Stimulated activated CD8-positive, alpha-beta memory T cell treated with anti-CD3 and anti-CD28 coated beads, Interleukin-12 subunit alpha, Interleukin-12 subunit beta, amount 100 ng/mL, for 24 hours (primary cell): ENCODE results near the gene SMURF1.

Source experiments
- DNase-seq: peaks from one replicate; pipeline ENCODE4 v3.0.0-alpha.2; 2020; ENCODE audit errors: extremely low read depth

Gene SMURF1

DNA sequence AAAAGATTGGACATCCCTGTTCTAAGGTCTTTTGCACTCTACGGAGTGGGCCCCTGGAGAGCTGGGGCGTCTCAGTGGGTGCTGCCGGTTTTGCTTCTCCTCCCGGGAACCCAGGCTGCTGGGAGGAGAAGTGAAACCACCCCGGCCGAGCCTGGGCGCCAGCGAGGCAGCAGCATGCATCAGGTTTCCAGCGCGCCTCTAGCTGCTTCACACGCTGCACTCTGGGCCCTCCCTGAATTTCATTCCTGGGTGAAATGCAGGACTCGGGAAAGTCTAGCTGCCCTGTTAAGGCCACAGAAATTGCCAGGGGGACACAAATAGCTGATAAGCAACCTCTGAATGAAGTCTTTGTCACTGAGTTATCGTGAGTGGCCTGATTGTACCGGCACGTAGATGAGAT is 138.1 kb downstream of the SMURF1 start:
- DNase-seq = no peak

DNA sequence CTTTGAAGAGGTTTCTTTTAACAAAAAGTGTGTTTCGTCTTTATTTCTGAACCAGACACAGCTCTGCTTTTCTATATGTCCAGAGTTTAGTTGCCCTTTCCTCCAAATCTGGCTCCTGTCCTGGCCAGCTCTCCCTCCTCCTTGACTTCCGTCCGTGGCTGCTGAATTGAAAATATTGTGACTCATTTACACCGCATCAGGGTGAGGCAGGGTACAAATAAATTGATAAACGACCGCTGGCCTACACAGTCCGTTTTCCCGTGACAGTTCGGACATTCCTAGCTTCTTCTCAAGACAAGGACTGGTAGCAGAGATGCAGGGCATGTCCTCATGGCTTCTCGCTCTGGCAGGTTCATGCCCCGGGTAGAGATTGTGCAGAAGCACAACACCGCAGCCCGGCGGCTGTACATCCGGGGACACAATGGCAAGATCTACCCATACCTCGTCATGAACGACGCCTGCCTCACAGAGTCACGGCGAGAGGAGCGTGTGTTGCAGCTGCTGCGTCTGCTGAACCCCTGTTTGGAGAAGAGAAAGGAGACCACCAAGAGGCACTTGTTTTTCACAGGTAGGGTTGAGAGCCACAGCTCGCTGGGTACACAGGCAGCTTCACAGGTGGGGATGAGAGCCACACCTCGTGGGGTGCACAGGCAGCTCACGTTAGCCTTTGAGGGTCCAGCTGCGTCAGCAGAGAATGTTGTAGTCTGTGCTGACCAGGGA is 139.0 kb downstream of the SMURF1 start:
- no peak for DNase-seq

DNA sequence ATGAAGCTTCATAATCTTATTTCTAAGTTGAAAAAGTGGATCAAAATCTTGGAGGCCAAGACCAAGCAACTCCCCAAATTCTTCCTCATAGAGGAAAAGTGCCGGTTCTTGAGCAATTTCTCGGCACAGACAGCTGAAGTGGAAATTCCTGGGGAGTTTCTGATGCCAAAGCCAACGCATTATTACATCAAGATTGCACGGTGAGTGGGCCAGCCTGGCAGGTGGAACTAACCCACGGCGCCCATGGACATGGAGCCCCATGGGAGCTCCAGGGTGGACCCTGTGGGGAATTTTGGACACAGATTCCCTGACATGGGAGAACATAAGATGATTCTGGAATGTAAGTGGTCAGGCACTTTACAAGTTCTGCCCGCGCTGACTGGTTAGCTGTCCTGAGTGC is 139.7 kb downstream of the SMURF1 start:
- DNase-seq = no peak

DNA sequence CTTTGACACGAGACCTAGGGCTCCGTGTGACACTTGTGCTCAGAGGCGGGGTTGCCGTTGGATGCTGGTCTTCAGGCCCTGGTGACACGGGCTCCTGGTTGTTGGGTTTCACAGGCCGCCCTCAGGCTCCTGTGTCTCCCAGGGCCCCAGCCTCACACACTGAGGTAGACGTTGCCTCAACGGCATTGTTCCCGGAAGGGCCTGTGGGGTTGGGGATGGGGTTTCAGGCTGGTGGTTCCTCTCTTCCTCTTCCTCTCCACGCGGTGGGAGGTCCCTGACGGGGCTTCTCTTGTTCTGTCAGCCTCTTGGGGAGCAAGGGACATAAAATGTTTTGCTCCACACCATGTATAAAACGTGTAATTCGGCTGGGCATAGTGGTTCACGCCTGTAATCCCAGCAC is 140.5 kb downstream of the SMURF1 start:
- no peak for DNase-seq

DNA sequence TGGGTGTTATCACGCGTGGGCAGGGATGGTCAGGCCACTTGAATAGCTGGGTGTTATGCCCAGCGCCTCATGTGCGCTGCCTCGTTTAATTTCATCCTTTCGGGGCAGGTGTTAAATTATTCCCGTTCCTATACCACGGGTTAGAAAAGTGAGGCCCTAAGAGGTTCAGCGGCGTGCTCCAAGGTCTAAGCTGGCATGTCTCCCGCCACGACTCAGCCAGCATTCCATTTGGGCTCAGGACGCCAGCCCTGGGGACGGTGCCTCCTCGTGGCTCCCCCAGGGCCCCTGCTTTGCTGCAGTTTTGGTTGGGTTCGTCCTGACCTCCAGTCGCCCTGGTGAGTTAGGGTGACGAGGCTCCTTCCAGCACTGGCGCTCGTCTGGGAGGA is 141.1 kb downstream of the SMURF1 start:
- DNase-seq = no peak

DNA sequence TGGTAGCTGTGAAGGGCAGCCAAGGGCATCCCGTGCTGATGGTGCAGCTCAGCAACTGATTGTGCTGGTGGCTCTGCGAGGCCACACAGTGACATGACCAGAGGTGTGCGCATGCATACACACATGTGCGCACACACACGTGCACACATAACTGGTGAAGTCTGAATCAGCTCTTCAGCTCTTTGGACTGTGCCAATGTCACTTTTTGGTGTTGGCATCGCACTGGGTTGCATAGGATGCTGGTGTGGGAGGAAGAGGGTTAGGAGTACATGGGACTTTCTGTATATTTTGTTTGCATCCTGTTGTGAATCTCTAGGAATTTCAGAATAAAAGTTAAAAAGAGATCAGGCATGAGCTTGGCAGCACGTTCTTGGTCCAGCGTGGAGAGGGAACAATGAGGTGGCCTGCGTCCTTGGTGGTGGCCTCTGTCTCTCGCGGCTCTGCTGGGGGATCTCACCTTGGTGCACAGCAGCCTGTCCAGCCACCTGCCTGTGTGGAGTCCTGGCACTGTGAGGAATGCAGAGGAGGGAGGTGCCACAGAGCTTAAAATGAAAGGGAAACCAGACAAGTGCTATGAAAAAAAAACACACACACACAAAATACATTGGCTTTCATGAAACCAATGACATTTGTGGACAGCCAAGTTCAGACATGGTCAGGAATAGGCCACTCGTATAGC is 141.6 kb downstream of the SMURF1 start:
- DNase-seq = no peak

DNA sequence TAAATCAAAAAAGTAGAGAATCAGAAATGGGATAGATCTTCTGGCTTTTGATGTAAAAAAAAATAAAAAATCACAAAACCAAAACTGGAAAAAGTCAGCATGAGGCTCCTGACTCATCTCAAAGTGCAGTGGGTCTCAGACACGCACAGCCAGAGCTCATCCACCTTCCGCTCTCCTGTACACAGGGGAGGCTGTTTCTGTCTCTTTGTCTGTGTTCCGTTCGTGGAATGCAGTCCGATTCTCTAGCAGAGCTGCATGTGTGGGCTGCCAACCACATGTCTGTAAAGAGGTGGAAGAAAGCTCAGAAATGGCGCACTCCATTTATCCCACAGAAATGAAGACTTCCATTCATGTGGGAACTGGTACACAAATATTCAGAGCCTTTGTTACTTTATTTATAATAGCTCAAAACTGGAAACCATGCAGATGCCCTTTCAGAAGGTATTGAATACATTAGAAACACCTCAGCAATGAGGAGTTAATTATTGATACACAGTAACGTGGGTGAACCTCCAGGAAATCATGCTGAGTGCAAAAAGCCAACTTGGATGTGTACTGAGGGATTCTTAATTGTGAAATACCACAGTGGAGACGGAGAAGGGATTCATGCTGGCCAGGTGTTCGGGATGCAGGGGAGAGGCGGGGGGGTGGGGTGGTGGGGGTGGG is 142.3 kb downstream of the SMURF1 start:
- no peak for DNase-seq

DNA sequence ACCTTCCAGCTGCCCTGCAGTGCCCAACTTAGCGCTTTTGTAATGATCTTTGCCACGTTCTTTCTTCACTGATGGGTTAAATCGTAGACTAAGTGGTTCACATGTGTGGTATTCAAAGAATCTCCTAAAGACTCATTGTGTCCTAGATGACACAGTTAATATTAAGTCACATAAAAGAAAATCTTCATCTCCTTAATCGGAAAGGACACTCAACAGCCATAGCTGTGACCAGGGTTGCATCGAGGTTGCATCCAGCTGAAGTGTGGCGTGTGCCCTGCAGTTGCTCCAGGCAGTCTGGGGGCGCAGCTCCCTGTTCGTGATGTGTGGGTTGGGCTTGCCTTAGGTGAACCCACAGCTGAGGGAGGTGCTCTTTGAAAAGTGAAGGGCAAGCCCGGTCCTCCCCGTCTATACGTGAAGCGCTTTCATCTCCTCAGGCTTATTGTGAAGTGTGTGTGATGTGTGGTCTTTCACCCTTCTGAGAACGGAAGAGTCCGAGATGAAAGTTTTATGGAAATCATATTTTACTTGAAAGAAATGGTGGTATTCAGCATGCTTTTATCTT is 142.9 kb downstream of the SMURF1 start:
- DNase-seq = no peak

DNA sequence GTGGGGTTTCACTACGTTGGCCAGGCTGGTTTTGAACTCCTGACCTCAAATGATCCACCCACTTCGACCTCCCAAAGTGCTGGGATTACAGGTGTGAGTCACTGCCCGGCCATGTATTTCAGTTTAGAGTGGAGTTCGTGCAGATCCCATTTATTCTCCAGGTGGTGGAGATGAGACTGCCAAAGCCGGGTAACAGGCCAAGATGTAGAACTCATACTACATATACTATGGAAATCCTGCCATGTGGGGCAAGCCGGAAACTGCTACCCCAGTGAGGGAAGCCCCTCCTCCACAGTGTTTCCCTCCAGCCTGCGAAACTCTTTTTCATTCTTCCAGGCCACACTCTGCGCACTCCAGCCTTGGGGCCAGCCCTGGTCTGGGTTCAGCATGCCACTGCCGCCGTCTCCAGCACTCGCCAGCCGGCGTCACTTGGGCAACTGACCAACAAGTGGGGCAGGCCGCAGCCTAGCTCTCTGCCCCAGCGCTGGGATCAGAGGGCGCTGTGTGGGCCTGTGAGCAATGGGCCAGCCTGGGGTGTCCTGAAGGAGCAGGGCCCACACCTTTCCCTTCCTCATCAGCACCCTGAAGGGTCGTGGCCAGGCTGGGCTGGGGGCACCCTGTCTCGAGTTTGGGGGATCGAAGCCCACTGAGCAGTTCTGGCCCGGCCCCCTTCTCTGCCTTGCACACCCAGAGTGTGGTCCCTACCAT is 143.6 kb downstream of the SMURF1 start:
- no peak for DNase-seq

DNA sequence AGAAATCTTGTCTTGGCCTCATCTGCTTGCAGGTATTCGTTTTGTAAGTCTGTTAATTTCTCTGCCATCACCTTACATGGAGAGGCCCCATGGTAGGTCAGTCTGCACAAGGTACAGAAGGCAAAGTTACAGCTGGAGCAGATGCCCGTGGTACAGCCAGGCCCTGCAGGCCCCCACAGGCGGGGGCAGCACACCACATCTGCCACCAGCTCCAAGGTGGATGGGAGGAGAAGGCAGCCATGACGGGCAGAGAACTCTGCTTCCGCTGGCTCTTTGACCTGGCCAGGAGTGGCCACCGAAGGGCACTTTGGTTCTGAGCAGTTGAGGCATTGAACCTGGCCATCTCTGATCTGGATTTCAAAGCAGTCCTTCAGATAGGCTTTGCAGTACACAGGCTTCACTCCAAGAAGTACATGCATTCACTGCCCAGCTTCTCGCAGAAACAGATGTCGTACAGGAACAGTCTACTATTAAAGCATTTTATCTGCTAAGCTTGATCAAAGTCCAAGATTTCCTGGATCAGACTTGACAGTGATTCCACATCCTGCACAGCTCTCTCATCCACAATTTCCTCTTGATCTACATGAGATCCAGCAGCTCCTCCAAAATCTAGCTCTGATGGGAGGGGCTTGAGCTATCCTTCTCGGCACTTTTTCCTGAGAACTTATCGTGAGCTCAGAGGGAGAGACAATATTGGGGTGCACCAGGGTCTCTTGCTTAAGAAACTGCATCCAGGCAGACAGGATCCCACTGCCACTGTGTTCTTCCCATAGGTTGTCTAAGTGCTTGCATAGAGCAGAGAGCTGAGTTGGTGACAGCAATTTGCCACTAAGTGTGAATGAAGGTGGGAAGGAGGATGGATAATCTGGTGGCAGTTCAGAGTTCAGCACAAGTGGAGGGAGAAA is 144.8 kb downstream of the SMURF1 start:
- no peak for DNase-seq

DNA sequence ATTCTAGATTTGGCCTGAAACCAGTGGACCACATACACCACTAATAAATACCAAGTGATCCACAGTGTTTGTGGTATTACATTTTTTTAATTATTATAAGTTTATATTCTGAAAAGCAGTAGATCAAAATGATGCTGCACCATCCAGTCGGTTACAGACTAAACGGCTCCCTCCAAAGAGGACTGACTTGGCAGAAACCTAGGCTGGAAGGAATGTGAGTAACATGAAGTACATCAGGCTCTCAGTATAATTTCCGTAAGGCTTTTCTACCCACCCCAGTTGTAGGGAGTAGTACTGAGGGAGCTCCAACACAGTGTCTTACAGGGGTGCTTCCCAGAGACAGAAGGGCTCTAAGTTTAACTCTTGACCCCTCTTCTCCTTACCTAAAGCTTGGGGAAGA is 146.1 kb downstream of the SMURF1 start:
- DNase-seq = no peak

DNA sequence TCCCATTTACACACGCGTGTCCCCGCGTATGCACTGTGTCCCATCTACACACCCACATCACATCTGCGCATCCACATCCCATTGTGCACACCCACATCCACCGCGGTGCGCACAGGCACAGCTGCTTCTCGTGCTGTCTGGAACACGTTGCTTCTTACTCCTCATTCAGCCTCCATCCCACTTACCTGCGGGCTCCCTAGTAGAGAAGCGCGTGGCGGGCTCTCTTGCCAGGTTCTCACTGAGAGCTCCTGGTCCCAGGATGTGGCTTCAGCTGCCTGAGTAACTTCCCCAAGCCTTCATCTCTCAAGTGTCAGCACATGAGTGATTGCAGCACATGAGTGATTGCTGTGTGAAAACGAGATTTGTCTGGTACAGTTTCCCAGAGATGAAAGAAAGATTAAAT is 147.8 kb downstream of the SMURF1 start:
- no peak for DNase-seq

DNA sequence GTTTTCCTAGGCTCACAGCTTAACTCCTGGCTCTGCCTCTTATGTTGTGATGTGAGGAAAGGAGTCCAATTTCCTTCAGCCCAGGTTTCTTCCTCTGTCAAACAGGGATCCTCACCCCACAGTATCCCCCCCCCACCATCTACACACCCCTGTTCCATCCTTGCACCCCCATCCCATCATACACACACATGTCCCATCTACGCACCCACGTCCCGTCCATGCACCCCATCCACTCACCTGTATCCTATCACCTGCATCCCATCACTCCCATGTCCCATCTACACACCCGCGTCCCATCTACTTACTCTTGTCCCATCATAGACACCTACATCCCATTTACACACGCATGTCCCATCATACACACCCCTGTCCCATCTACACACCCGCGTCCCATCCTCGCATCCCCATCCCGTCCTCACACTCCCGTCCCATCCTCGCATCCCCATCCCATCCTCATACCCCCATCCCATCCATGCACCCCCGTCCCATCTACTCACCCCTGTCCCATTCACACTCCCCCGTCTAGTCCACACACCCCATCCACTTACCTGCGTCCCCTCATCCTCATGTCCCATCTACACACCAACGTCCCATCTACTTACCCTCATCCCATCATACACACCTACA is 148.3 kb downstream of the SMURF1 start:
- DNase-seq = no peak

DNA sequence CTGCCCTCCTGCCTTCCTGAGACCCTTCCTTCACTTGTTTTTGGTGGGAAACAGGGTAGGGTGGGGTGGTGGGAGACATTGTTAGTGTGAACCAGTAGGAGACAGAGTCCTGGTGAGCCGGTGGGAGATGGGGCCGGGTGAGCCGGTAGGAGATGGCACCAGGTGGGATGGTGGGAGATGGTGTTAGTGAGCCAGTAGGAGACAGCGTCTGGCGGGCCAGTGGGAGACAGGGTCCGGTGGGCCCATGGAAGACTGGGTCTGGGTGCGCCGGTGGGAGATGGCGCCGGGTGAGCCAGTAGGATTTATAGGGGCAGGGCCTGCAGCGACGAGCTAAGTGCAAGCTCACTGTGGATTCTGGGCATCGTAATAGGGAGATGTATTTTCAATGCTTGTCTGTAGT is 148.8 kb downstream of the SMURF1 start:
- DNase-seq = no peak

DNA sequence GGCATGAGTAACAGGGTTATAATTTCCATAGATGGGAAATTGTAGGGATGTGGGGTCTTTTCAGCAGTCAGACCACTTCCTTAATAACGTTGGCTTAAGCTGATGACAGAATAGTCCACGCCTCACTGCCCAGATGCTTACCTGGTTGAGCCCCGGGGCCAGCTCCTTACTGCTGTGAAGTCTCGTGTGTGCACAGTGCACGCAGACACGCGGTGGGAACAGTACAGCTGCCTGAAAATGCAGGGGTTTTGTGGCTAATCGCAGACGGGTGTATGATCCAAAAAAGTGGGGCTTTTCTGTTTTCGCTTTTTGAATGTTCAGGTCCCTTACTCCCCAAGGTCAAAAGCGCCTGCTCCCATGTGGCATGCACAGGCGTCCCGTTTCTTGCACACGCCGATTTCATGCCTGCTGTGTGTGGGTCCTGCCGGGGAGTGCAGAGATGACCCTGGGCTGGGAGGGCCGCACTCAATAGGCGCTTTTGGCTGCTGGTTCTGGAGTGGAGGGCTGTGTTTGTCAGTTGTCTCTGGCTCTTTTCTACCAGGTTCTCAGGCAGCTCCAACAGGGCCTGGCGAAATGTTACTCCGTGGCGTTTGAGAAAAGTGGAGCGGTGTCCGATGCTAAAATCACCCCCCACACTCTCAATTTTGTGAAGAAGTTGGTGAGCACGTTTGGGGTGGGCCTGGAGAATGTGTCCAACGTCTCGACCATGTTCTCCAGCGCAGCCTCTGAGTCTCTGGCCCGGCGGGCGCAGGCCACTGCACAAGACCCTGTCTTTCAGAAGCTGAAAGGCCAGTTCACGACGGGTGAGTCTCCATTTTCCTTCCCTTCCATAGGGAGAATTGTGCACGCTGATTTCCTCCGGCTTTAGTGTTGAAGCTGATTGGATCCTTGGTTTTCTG is 149.6 kb downstream of the SMURF1 start:
- DNase-seq = no peak

DNA sequence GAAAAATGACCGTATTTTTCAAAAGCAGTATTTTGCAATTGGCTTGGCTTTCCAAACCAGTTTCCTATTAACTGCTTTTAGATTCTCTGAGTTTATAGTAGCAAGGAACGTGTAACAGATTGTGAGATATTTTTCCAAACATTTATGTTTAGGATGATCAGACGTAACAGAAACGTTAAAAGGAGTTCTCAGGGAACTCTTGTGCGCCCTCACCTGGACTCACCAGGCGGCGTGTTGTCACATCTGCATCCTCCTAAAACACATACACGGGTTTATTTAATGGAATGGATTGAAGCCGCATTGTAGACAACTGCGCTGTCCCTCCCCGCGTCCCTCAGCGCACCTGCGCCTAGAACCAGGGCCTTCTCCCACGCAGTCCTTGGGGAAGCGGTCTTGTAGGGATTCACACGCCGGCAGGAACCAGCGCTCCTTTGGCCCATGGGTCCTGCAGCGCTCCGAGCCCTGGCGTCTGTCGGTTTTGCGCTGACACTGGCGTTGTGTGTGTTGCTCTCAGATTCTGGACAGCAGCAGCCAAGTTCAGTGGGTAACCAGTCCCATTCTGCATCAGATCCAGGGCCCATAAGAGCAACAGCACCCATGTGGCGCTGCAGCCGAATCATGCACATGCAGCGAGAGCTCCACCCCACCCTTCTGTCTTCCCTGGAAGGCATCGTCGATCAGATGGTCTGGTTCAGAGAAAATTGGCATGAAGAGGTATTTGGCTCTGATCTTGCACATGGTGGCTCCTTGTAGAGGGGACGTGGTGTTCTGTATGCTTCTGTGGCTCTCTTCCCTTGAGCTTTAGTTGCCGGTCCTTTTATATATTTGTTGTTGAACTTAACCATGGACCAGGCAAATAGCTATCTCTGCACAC is 150.6 kb downstream of the SMURF1 start:
- no peak for DNase-seq

DNA sequence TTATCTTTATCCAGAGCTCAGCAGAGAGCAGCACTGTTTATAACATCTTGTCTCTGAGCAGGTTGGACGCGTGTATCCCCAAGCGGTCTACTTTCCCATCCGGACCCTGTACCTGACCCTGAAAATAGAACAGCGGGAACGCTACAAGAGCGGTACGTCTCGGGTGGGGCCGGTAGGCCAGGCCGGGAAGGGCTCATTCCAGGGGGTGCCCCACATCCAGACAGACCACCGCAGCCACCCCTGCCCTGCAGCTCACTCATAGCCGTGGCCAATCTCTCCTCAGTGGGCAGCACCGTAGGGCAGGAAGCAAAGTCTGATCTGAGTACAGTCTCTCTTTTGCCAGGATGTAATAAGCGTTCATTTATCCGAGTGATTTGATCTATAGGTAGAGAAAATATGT is 151.8 kb downstream of the SMURF1 start:
- DNase-seq = no peak

DNA sequence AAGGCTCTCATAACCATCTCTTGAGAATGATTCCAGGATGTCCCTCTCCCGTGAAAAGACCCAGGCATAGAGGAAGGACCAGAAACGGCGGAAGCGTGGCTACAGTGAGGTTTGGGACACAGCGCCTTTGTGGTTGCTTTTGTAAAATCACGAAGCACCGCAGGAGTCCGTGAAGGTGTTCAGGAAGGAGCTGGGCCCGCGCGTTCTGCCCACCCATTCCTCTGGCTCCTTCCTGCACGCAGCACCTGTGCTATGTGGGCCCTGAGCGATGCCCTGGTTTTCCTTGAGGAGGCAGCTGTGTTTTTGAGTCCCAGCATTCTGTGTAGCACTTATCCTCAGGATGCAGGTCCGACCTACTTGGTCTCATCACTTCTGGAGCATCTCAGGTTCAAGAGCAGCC is 152.8 kb downstream of the SMURF1 start:
- DNase-seq = no peak

DNA sequence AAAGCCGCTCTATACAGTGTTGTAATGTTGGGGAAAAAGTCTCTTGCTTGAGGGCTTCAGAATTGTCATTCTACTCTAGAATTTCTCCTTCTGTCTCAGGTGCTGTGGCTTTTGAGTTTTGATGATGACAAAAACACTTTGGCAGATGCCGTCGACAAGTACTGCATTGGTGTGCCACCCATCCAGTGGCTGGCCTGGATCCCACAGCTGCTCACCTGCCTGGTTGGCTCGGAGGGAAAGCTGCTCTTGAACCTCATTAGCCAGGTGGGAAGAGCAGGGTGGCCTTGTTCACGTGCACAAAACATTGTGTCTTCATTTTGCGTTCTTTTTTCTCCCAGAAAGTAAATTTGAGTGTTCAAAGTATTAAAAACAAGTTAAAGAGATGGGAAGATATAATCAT is 153.6 kb downstream of the SMURF1 start:
- no peak for DNase-seq
